Hepatocyte (in vitro differentiated cells): ENCODE results near the gene PTPN4. TPM values are rescaled to one million over a fixed set of nuclear protein-coding genes. Genes with fewer than 3 reads are reported as not detected.
"Not testable (repeated sequence)": the region's sequence is repeated elsewhere in the genome, so short reads cannot be mapped to it uniquely, and the experiment has no call there.

Experiments used
- DNase-seq: peaks from one replicate; pipeline ENCODE4 v3.0.0-alpha.2; 2016; ENCODE audit warnings: low spot score
- H2AFZ ChIP-seq: fragments of 200-600 bp; sonication (generic); 2 replicates; pipeline ENCODE4 v1.6.0; 2016; ENCODE audit warnings: antibody characterized with exemption, mild to moderate bottlenecking
- H3K27ac ChIP-seq: fragments of 200-600 bp; sonication (generic); 2 replicates; pipeline ENCODE4 v1.5.1; 2016; ENCODE audit warnings: mild to moderate bottlenecking
- H3K27me3 ChIP-seq: fragments of 200-600 bp; sonication (generic); 2 replicates; pipeline ENCODE4 v1.6.1; 2016
- H3K36me3 ChIP-seq: fragments of 200-600 bp; sonication (generic); replicated peaks from 2 replicates; pipeline ENCODE4 v1.5.1; 2016; ENCODE audit warnings: low read depth; ENCODE audit not compliant: insufficient read depth
- H3K4me1 ChIP-seq: fragments of 200-600 bp; sonication (generic); 2 replicates; pipeline ENCODE4 v1.5.1; 2016; ENCODE audit warnings: mild to moderate bottlenecking, moderate library complexity; ENCODE audit not compliant: insufficient read depth
- H3K4me2 ChIP-seq: fragments of 200-600 bp; sonication (generic); 2 replicates; pipeline ENCODE4 v1.6.0; 2016
- H3K4me3 ChIP-seq: fragments of 200-600 bp; sonication (generic); 2 replicates; pipeline ENCODE4 v1.5.1; 2016; ENCODE audit warnings: mild to moderate bottlenecking
- H3K79me2 ChIP-seq: fragments of 200-600 bp; sonication (generic); 2 replicates; pipeline ENCODE4 v1.6.0; 2017; ENCODE audit warnings: mild to moderate bottlenecking
- H3K9me2 ChIP-seq: fragments of 200-600 bp; sonication (generic); replicated peaks from 2 replicates; pipeline ENCODE4 v1.6.0; 2017; ENCODE audit warnings: mild to moderate bottlenecking; ENCODE audit not compliant: insufficient read depth
- H3K9me3 ChIP-seq: fragments of 200-600 bp; sonication (generic); 2 replicates; pipeline ENCODE4 v1.5.1; 2016; ENCODE audit warnings: low read depth, mild to moderate bottlenecking
- H4K20me1 ChIP-seq: fragments of 200-600 bp; sonication (generic); 2 replicates; pipeline ENCODE4 v1.6.0; 2016; ENCODE audit warnings: mild to moderate bottlenecking; ENCODE audit not compliant: insufficient read depth, poor library complexity, severe bottlenecking
- EZH2 ChIP-seq: fragments of 200-600 bp; sonication (generic); IDR thresholded peaks from 2 replicates; pipeline ENCODE4 v1.6.1; 2016; ENCODE audit warnings: antibody characterized with exemption, mild to moderate bottlenecking, borderline replicate concordance
- EZH2phosphoT487 ChIP-seq: fragments of 200-600 bp; sonication (generic); IDR thresholded peaks from one replicate; pipeline ENCODE4 v1.6.1; 2018; ENCODE audit warnings: antibody characterized with exemption, mild to moderate bottlenecking, low read depth, moderate library complexity; ENCODE audit not compliant: unreplicated experiment, severe bottlenecking
- WGBS: methylation state at CpG from one replicate; pipeline ENCODE4 v1.1.6; 2016; ENCODE audit warnings: low lambda C conversion rate; ENCODE audit errors: missing lambda C conversion rate; 5-methylcytosine and 5-hydroxymethylcytosine counted together
- polyA plus RNA-seq: library from polyadenylated mRNA; unstranded; fragments of >200 nt; fragmentation: Nextera tagmentation; extraction: Ambion mirVana; gene quantifications from 2 replicates; pipeline ENCODE4 v1.2.1, GENCODE V29; 2016
- total RNA-seq: library from RNA; depleted of rRNA; stranded (reverse); fragments of >200 nt; gene quantifications from 2 replicates; pipeline ENCODE4 v1.2.3, GENCODE V29; 2014
- TF ChIP-seq, protein P1 (sequence below): fragments of 200-600 bp; sonication (generic); IDR thresholded peaks from 2 replicates; pipeline ENCODE4 v1.5.1; 2016; ENCODE audit warnings: antibody characterized with exemption, mild to moderate bottlenecking; ENCODE audit not compliant: poor library complexity

The PTPN4 gene
- total and polyA plus RNA-seq, 2 experiments from 2014 or later = 9.2 to 15.5 TPM

DNA sequence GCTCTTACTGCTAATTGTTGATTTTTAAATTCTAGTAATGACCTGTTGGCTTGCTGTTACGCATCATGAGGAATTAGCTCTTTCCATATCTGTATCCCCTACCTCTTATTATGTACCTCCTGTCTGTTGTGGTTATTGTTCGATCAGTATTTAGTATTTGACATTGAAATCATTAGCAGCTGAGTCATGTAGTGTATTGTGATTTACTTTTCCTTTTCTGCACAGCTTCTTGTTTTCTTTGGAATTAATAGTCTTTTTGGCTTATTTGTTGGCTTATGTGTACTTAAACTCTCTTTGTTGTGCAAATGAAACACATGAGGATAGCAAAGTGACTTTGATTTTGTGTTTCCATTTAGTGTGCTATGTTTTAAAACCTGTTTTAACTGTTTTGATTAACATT, 257.5 kb downstream of the PTPN4 start:
- TF ChIP-seq EZH2 (no peak), EZH2phosphoT487 (no peak)
- TF ChIP-seq, protein P1, sequence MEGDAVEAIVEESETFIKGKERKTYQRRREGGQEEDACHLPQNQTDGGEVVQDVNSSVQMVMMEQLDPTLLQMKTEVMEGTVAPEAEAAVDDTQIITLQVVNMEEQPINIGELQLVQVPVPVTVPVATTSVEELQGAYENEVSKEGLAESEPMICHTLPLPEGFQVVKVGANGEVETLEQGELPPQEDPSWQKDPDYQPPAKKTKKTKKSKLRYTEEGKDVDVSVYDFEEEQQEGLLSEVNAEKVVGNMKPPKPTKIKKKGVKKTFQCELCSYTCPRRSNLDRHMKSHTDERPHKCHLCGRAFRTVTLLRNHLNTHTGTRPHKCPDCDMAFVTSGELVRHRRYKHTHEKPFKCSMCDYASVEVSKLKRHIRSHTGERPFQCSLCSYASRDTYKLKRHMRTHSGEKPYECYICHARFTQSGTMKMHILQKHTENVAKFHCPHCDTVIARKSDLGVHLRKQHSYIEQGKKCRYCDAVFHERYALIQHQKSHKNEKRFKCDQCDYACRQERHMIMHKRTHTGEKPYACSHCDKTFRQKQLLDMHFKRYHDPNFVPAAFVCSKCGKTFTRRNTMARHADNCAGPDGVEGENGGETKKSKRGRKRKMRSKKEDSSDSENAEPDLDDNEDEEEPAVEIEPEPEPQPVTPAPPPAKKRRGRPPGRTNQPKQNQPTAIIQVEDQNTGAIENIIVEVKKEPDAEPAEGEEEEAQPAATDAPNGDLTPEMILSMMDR = no peak
- H4K20me1 ChIP-seq = peaks cover 6% of the 10 kb centered on the region
- H3K36me3 ChIP-seq = no peaks in the 10 kb centered on the region
- H3K27me3 ChIP-seq = no peaks in the 10 kb centered on the region
- no peak overlapping the region for H3K27ac ChIP-seq
- peaks cover 4% of the 10 kb centered on the region for H3K4me1 ChIP-seq
- H3K4me2 ChIP-seq = no peak overlapping the region
- H2AFZ ChIP-seq = no peak overlapping the region
- no peaks in the 10 kb centered on the region for H3K9me2 ChIP-seq
- H3K9me3 ChIP-seq = no peaks in the 10 kb centered on the region
- DNase-seq = no peak
- WGBS = 84% methylated on average over 2 of the region's 2 CpGs
- no peak overlapping the region for H3K4me3 ChIP-seq
- peaks cover 85% of the 10 kb centered on the region for H3K79me2 ChIP-seq

DNA sequence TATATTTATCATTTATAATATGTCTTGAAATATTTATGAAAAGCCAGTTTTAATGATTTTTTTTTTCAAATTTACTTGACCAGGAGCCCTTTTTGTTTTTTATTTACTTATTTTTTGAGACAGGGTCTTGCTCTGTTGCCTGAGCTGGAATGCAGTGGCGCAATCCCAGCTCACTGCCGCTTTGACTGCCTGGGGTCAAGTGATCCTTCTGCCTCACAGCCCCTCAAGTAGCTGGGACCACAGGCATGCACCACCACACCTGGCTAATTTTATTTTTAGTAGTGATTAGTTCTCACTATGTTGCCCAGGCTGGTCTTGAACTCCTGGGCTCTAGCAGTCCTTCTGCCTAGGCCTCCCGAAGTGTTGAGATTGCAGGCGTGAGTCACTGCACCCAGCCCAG, 258.8 kb downstream of the PTPN4 start:
- DNase-seq = no peak
- H3K27ac ChIP-seq = no peak overlapping the region
- no peak overlapping the region for H3K4me3 ChIP-seq
- peaks cover 4% of the 10 kb centered on the region for H3K4me1 ChIP-seq
- H4K20me1 ChIP-seq = peaks cover 6% of the 10 kb centered on the region
- H3K36me3 ChIP-seq = no peaks in the 10 kb centered on the region
- H3K27me3 ChIP-seq = no peaks in the 10 kb centered on the region
- no peak overlapping the region for H3K4me2 ChIP-seq
- H3K79me2 ChIP-seq = peaks cover 96% of the 10 kb centered on the region
- peaks cover 5% of the 10 kb centered on the region for H3K9me3 ChIP-seq
- no peak for TF ChIP-seq EZH2phosphoT487
- no peak for TF ChIP-seq EZH2
- TF ChIP-seq, protein P1 = no peak
- H2AFZ ChIP-seq = no peak overlapping the region
- WGBS = 86% methylated on average over 4 of the region's 4 CpGs
- H3K9me2 ChIP-seq = no peaks in the 10 kb centered on the region

DNA sequence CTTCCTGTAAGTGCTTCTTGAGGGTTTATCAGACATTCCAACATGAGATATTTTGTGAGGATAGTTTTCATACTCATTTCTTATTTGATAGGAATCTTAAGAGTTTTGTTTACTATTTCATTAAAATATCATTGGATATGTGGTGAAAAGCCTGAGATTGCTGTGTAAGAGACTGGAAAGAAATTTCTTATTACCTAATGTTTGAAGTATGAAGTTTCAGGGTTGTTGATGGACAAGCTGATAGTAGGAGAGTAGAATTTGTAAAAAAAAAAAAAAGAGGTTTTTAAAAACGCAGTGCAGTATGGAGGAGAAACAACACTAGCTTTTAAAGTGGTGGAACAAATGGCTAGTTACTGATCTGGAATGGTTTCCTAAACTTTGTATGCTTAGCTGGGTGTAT, 260.8 kb downstream of the PTPN4 start:
- Histone ChIP-seq H3K9me2 (no peaks in the 10 kb centered on the region), H3K27me3 (no peaks in the 10 kb centered on the region), H3K4me3 (no peak overlapping the region), H3K9me3 (peaks cover 7% of the 10 kb centered on the region), H3K79me2 (peaks cover 96% of the 10 kb centered on the region), H4K20me1 (peaks cover 6% of the 10 kb centered on the region), H3K4me2 (no peak overlapping the region), H3K27ac (no peak overlapping the region), H3K4me1 (no peaks in the 10 kb centered on the region), H3K36me3 (no peaks in the 10 kb centered on the region), H2AFZ (no peak overlapping the region)
- no peak for TF ChIP-seq EZH2
- TF ChIP-seq, protein P1 = no peak
- no peak for TF ChIP-seq EZH2phosphoT487
- no peak for DNase-seq
- 68% methylated on average over 1 of the region's 1 CpG for WGBS

DNA sequence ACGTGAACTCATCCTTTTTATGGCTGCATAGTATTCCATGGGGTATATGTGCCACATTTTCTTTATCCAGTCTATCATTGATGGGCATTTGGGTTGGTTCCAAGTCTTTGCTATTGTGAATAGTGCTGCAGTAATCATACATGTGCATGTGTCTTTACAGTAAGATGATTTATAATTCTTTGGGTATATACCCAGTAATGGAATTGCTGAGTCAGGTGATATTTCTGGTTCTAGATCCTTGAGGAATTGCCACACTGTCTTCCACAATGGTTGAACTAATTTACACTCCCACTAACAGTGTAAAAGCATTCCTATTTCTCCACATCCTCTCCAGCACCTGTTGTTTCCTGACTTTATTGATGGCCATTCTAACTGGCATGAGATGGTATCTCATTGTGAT, 262.8 kb downstream of the PTPN4 start:
- not testable (repeated sequence) for H3K9me2 ChIP-seq, H3K27ac ChIP-seq, H3K36me3 ChIP-seq, H3K27me3 ChIP-seq, H3K4me1 ChIP-seq, H4K20me1 ChIP-seq, DNase-seq, H3K4me2 ChIP-seq, H3K4me3 ChIP-seq, H2AFZ ChIP-seq
- peaks cover 15% of the 10 kb centered on the region for H3K9me3 ChIP-seq
- H3K79me2 ChIP-seq = peaks cover 96% of the 10 kb centered on the region
- WGBS = 100% methylated on average over 1 of the region's 1 CpG
